Measurements from ENCODE around the gene SND1. TPM values are rescaled to one million over a fixed set of nuclear protein-coding genes. Genes with fewer than 3 reads are reported as not detected.

The SND1 gene
- total RNA-seq, 1 experiment from 2014 or later = 139 TPM

DNA sequence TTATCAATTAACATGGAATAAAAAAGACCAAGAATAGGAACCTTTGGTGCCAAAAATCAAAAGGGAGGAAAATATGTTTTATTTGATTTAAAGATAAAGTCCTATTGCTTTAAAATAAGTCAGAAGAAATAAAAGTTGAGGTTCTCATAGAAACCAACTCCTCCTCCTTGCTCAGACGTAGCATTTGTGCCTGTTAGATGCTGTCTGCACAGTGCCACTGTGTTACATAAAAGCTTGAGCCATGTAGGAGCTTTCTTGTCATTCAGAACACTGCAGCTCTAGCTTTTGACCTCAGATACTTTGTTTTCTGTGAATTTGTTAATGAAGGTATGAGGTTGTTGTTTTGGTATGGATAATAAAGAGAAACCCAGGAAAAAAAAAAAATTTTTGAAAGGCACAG, 328.9 kb downstream of the SND1 start:
- Histone ChIP-seq H2AFZ (ENCODE audit: low read length) (no peak overlapping the region), H3K79me2 (ENCODE audit: low read length) (no peaks in the 10 kb centered on the region), H3K9ac (ENCODE audit: low read length) (no peak overlapping the region), H3F3A (ENCODE audit: low read length, unreplicated experiment) (no peaks in the 10 kb centered on the region), H3K4me1 (ENCODE audit: insufficient read depth, low read length) (peaks cover 4% of the 10 kb centered on the region; the same call in 1 of the 2 replicates), H4K20me1 (ENCODE audit: low read length) (no peaks in the 10 kb centered on the region), H3K27ac (ENCODE audit: low read length) (no peak overlapping the region), H3K36me3 (ENCODE audit: low read depth, low read length) (peaks cover 32% of the 10 kb centered on the region), H3K9me2 (replicated peaks; ENCODE audit: low read length) (no peaks in the 10 kb centered on the region), H3K4me3 (ENCODE audit: low read length) (no peak overlapping the region), H3K4me2 (ENCODE audit: low read length) (no peak overlapping the region), H3K27me3 (ENCODE audit: low read length) (no peaks in the 10 kb centered on the region), H3K9me3 (ENCODE audit: low read length) (peaks cover 6% of the 10 kb centered on the region; the same call in 1 of the 2 replicates)
- TF ChIP-seq, protein P1, sequence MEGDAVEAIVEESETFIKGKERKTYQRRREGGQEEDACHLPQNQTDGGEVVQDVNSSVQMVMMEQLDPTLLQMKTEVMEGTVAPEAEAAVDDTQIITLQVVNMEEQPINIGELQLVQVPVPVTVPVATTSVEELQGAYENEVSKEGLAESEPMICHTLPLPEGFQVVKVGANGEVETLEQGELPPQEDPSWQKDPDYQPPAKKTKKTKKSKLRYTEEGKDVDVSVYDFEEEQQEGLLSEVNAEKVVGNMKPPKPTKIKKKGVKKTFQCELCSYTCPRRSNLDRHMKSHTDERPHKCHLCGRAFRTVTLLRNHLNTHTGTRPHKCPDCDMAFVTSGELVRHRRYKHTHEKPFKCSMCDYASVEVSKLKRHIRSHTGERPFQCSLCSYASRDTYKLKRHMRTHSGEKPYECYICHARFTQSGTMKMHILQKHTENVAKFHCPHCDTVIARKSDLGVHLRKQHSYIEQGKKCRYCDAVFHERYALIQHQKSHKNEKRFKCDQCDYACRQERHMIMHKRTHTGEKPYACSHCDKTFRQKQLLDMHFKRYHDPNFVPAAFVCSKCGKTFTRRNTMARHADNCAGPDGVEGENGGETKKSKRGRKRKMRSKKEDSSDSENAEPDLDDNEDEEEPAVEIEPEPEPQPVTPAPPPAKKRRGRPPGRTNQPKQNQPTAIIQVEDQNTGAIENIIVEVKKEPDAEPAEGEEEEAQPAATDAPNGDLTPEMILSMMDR (conservative IDR thresholded peaks at IDR 0.05; ENCODE audit: low read depth, low read length) = no peak
- no peak for TF ChIP-seq EZH2 (IDR thresholded peaks at IDR 0.05; ENCODE audit: low read length, unreplicated experiment)
- TF ChIP-seq EZH2phosphoT487 (IDR thresholded peaks at IDR 0.05; ENCODE audit: borderline replicate concordance, low read length) = no peak
- no peak for ATAC-seq
- ChIA-PET POLR2A (ENCODE audit: unreplicated experiment) (no interaction called here), CTCF (no interaction called here)
- BruUV-seq (replicated peaks) = no TSS peak
- intact Hi-C loops (cut with micrococcal nuclease) = no loop called here
- DNase-seq = no peak

DNA sequence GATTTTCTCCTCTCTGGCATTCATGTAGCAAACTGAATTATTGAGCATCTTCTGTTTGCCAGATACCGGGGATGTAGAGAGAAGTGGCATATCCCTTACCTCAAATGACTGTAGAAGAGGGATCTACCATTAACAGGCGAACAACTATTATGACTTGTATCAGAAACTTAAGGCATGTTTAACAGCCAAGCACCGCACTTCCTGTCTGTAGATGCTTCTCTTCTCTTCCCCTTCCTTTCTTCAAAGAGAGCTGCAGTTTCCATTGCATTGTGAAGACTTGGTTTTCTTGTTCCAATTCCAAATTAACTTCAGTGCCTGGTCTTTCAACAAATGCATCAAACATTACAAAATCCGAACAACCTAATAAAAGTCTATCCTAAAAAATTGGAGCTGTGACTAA, 330.0 kb downstream of the SND1 start:
- Histone ChIP-seq H2AFZ (ENCODE audit: low read length) (no peak overlapping the region), H3K9me3 (ENCODE audit: low read length) (peaks cover 6% of the 10 kb centered on the region; the same call in 1 of the 2 replicates), H3K9me2 (replicated peaks; ENCODE audit: low read length) (no peaks in the 10 kb centered on the region), H3K27ac (ENCODE audit: low read length) (no peak overlapping the region), H3K36me3 (ENCODE audit: low read depth, low read length) (peaks cover 23% of the 10 kb centered on the region), H3K9ac (ENCODE audit: low read length) (no peak overlapping the region), H3K4me3 (ENCODE audit: low read length) (no peak overlapping the region), H3K27me3 (ENCODE audit: low read length) (no peaks in the 10 kb centered on the region), H3F3A (ENCODE audit: low read length, unreplicated experiment) (no peaks in the 10 kb centered on the region), H3K4me2 (ENCODE audit: low read length) (no peak overlapping the region), H4K20me1 (ENCODE audit: low read length) (no peaks in the 10 kb centered on the region), H3K4me1 (ENCODE audit: insufficient read depth, low read length) (peaks cover 4% of the 10 kb centered on the region; the same call in 1 of the 2 replicates), H3K79me2 (ENCODE audit: low read length) (no peaks in the 10 kb centered on the region)
- ChIA-PET POLR2A (ENCODE audit: unreplicated experiment) (no interaction called here), CTCF (no interaction called here)
- no peak for DNase-seq
- ATAC-seq = no peak
- TF ChIP-seq EZH2phosphoT487 (IDR thresholded peaks at IDR 0.05; ENCODE audit: borderline replicate concordance, low read length) (no peak), EZH2 (IDR thresholded peaks at IDR 0.05; ENCODE audit: low read length, unreplicated experiment) (no peak)
- TF ChIP-seq, protein P1 (conservative IDR thresholded peaks at IDR 0.05; ENCODE audit: low read depth, low read length) = no peak
- BruUV-seq (replicated peaks) = no TSS peak
- intact Hi-C loops (cut with micrococcal nuclease) = no loop called here

DNA sequence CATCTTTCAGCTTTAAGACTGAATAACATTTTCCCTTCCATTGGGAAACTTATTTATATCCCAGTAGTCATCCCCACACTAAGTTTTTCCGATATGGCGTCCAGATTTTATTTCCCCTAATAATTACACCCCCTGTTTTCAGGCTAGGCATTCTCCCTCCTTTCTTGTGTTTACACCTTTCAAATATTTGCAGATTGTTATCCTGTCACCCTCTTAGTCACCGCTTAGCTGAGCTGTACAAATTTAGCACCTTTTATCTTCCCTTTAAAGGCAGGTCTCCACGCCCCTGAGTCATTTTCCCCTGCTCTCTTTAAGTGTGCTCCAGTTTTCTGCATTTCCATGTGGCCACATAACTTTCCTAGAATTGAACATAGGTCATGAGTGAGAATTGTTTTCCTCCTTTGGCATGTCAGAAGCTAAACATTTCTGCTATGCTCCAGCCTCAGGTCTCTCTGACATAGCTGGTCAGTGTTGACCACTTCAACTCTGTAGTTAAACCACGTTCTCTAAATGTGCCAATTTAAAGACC, 331.9 kb downstream of the SND1 start:
- Histone ChIP-seq H3K9me2 (replicated peaks; ENCODE audit: low read length) (no peaks in the 10 kb centered on the region), H3K79me2 (ENCODE audit: low read length) (no peaks in the 10 kb centered on the region), H3K27ac (ENCODE audit: low read length) (no peak overlapping the region), H3K4me1 (ENCODE audit: insufficient read depth, low read length) (peaks cover 4% of the 10 kb centered on the region; the same call in 1 of the 2 replicates), H3F3A (ENCODE audit: low read length, unreplicated experiment) (no peaks in the 10 kb centered on the region), H3K27me3 (ENCODE audit: low read length) (no peaks in the 10 kb centered on the region), H2AFZ (ENCODE audit: low read length) (no peak overlapping the region), H3K9me3 (ENCODE audit: low read length) (peaks cover 4% of the 10 kb centered on the region; the same call in 1 of the 2 replicates), H3K4me2 (ENCODE audit: low read length) (no peak overlapping the region), H3K9ac (ENCODE audit: low read length) (no peak overlapping the region), H4K20me1 (ENCODE audit: low read length) (no peaks in the 10 kb centered on the region), H3K36me3 (ENCODE audit: low read depth, low read length) (peaks cover 5% of the 10 kb centered on the region), H3K4me3 (ENCODE audit: low read length) (no peak overlapping the region)
- intact Hi-C loops (cut with micrococcal nuclease) = no loop called here
- TF ChIP-seq, protein P1 (conservative IDR thresholded peaks at IDR 0.05; ENCODE audit: low read depth, low read length) = no peak
- TF ChIP-seq EZH2phosphoT487 (IDR thresholded peaks at IDR 0.05; ENCODE audit: borderline replicate concordance, low read length) (no peak), EZH2 (IDR thresholded peaks at IDR 0.05; ENCODE audit: low read length, unreplicated experiment) (no peak)
- ATAC-seq (peak; percentile 78), DNase-seq (peak; percentile 33)
- no TSS peak for BruUV-seq (replicated peaks)
- ChIA-PET POLR2A (ENCODE audit: unreplicated experiment) (no interaction called here), CTCF (no interaction called here)

Measured in PC-3 (cell line).